Astrocyte (in vitro differentiated cells and primary cell): Measurements from ENCODE around the gene SLC36A2. TPM values are rescaled to one million over a fixed set of nuclear protein-coding genes. Genes with fewer than 3 reads are reported as not detected.
"Not testable (repeated sequence)": the region's sequence is repeated elsewhere in the genome, so short reads cannot be mapped to it uniquely, and the experiment has no call there.

Source experiments
- DNase-seq: peaks from one replicate; pipeline ENCODE4 v3.0.0-alpha.2; 2010; ENCODE audit warnings: low read depth
- FAIRE-seq: peaks from 2 replicates; lab custom pipeline; 2011; peaks lifted over from hg19 to GRCh38; lab: Jason Lieb, UNC
- H2AFZ ChIP-seq: 2 replicates; pipeline ENCODE4 v1.6.0; 2012; ENCODE audit warnings: low read depth, low read length, inconsistent platforms
- H3K27ac ChIP-seq: 2 replicates; pipeline ENCODE4 v1.5.1; 2011; ENCODE audit warnings: low read depth, low read length, inconsistent platforms
- H3K27me3 ChIP-seq: 2 replicates; pipeline ENCODE4 v1.6.0; 2011; ENCODE audit warnings: low read length, inconsistent platforms; ENCODE audit not compliant: insufficient read depth
- H3K36me3 ChIP-seq: 2 replicates; pipeline ENCODE4 v1.5.1; 2011; ENCODE audit warnings: low read length, inconsistent platforms; ENCODE audit not compliant: insufficient read depth
- H3K4me1 ChIP-seq: 2 replicates; pipeline ENCODE4 v1.5.1; 2011; ENCODE audit warnings: low read length, inconsistent platforms; ENCODE audit not compliant: insufficient read depth
- H3K4me2 ChIP-seq: 2 replicates; pipeline ENCODE4 v1.6.0; 2012; ENCODE audit warnings: low read length, inconsistent platforms
- H3K4me3 ChIP-seq: 2 replicates; pipeline ENCODE4 v1.5.1; 2011; ENCODE audit warnings: low read depth, mild to moderate bottlenecking, low read length, inconsistent platforms; ENCODE audit not compliant: insufficient read depth
- H3K79me2 ChIP-seq: 2 replicates; pipeline ENCODE4 v1.6.0; 2012; ENCODE audit warnings: mild to moderate bottlenecking, low read length, inconsistent platforms; ENCODE audit not compliant: insufficient read depth
- H3K9ac ChIP-seq: 2 replicates; pipeline ENCODE4 v1.6.0; 2012; ENCODE audit warnings: mild to moderate bottlenecking, low read length, inconsistent platforms
- H3K9me3 ChIP-seq: 2 replicates; pipeline ENCODE4 v1.5.1; 2012; ENCODE audit warnings: low read depth, mild to moderate bottlenecking, low read length, inconsistent platforms; ENCODE audit not compliant: insufficient read depth
- H4K20me1 ChIP-seq: 2 replicates; pipeline ENCODE4 v1.6.0; 2012; ENCODE audit warnings: low read length, inconsistent platforms; ENCODE audit not compliant: insufficient read depth
- H3K27ac Mint-ChIP-seq: one replicate; pipeline ENCODE4 v1.8.0; 2021; ENCODE audit warnings: mild to moderate bottlenecking, mixed read lengths; ENCODE audit not compliant: unreplicated experiment
- H3K27me3 Mint-ChIP-seq: one replicate; pipeline ENCODE4 v1.8.0; 2021; ENCODE audit warnings: low read depth, mixed read lengths; ENCODE audit not compliant: unreplicated experiment
- H3K36me3 Mint-ChIP-seq: one replicate; pipeline ENCODE4 v1.8.0; 2021; ENCODE audit warnings: low read depth, mixed read lengths; ENCODE audit not compliant: unreplicated experiment
- H3K4me1 Mint-ChIP-seq: one replicate; pipeline ENCODE4 v1.8.0; 2021; ENCODE audit warnings: low read depth, mixed read lengths; ENCODE audit not compliant: unreplicated experiment
- H3K4me3 Mint-ChIP-seq: one replicate; pipeline ENCODE4 v1.8.0; 2021; ENCODE audit warnings: mild to moderate bottlenecking, moderate library complexity, mixed read lengths; ENCODE audit not compliant: unreplicated experiment
- H3K9me3 Mint-ChIP-seq: one replicate; pipeline ENCODE4 v1.8.0; 2021; ENCODE audit warnings: mild to moderate bottlenecking, mixed read lengths; ENCODE audit not compliant: unreplicated experiment
- EZH2 ChIP-seq: IDR thresholded peaks from 2 replicates; pipeline ENCODE4 v1.6.1; 2012; ENCODE audit warnings: mild to moderate bottlenecking, low read length, inconsistent platforms; ENCODE audit not compliant: insufficient read depth
- total RNA-seq: library from RNA; stranded (reverse); gene quantifications from 2 replicates; pipeline ENCODE4 v1.2.1, GENCODE V29; 2021
- TF ChIP-seq, protein P1 (sequence below): IDR thresholded peaks from 2 replicates; pipeline ENCODE4 v1.5.1; 2011; ENCODE audit warnings: low read depth, mild to moderate bottlenecking, inconsistent platforms, low read length, moderate library complexity; ENCODE audit not compliant: insufficient read depth

SLC36A2 gene
- total RNA-seq, 1 donor from 2014 or later = not detected

GRCh38 chr5:151312756-151313324 is 34.5 kb downstream of the SLC36A2 start:
- Histone ChIP-seq H3K79me2 (no peaks in the 10 kb centered on the region), H3K9ac (no peak overlapping the region), H2AFZ (no peak overlapping the region), H3K36me3 (no peaks in the 10 kb centered on the region), H3K4me1 (no peaks in the 10 kb centered on the region), H4K20me1 (no peaks in the 10 kb centered on the region), H3K4me3 (no peak overlapping the region), H3K27ac (no peak overlapping the region), H3K27me3 (no peaks in the 10 kb centered on the region), H3K9me3 (no peaks in the 10 kb centered on the region), H3K4me2 (no peak overlapping the region)
- Mint-ChIP-seq H3K27me3 (peaks cover 9% of the 10 kb centered on the region), H3K27ac (no peak overlapping the region), H3K36me3 (no peaks in the 10 kb centered on the region), H3K4me1 (no peaks in the 10 kb centered on the region), H3K4me3 (no peak overlapping the region), H3K9me3 (peaks cover 19% of the 10 kb centered on the region)
- TF ChIP-seq, protein P1, sequence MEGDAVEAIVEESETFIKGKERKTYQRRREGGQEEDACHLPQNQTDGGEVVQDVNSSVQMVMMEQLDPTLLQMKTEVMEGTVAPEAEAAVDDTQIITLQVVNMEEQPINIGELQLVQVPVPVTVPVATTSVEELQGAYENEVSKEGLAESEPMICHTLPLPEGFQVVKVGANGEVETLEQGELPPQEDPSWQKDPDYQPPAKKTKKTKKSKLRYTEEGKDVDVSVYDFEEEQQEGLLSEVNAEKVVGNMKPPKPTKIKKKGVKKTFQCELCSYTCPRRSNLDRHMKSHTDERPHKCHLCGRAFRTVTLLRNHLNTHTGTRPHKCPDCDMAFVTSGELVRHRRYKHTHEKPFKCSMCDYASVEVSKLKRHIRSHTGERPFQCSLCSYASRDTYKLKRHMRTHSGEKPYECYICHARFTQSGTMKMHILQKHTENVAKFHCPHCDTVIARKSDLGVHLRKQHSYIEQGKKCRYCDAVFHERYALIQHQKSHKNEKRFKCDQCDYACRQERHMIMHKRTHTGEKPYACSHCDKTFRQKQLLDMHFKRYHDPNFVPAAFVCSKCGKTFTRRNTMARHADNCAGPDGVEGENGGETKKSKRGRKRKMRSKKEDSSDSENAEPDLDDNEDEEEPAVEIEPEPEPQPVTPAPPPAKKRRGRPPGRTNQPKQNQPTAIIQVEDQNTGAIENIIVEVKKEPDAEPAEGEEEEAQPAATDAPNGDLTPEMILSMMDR = no peak
- TF ChIP-seq EZH2 = no peak
- no peak for DNase-seq
- no peak for FAIRE-seq

GRCh38 chr5:151310932-151311331 is 36.4 kb downstream of the SLC36A2 start:
- Mint-ChIP-seq H3K4me3 (no peak overlapping the region), H3K27ac (no peak overlapping the region), H3K27me3 (peaks cover 9% of the 10 kb centered on the region), H3K36me3 (no peaks in the 10 kb centered on the region), H3K4me1 (no peaks in the 10 kb centered on the region), H3K9me3 (peaks cover 19% of the 10 kb centered on the region)
- DNase-seq (no peak), FAIRE-seq (no peak)
- H3K36me3 ChIP-seq = no peaks in the 10 kb centered on the region
- no peaks in the 10 kb centered on the region for H4K20me1 ChIP-seq
- no peaks in the 10 kb centered on the region for H3K27me3 ChIP-seq
- TF ChIP-seq, protein P1 = no peak
- TF ChIP-seq EZH2 = no peak
- no peak overlapping the region for H3K4me3 ChIP-seq
- no peak overlapping the region for H3K9ac ChIP-seq
- no peak overlapping the region for H3K4me2 ChIP-seq
- H3K9me3 ChIP-seq = no peaks in the 10 kb centered on the region
- no peak overlapping the region for H2AFZ ChIP-seq
- no peaks in the 10 kb centered on the region for H3K4me1 ChIP-seq
- H3K79me2 ChIP-seq = no peaks in the 10 kb centered on the region
- H3K27ac ChIP-seq = no peak overlapping the region

GRCh38 chr5:151309821-151310220 is 37.5 kb downstream of the SLC36A2 start:
- not testable (repeated sequence) for H2AFZ ChIP-seq, H3K79me2 ChIP-seq, H3K4me1 Mint-ChIP-seq, H3K4me3 Mint-ChIP-seq, H3K4me1 ChIP-seq, H3K9ac ChIP-seq, H3K9me3 ChIP-seq, H3K4me2 ChIP-seq, H3K36me3 ChIP-seq, FAIRE-seq, H3K4me3 ChIP-seq, H3K36me3 Mint-ChIP-seq, H3K27ac Mint-ChIP-seq, H3K27me3 ChIP-seq, H4K20me1 ChIP-seq, DNase-seq, H3K27ac ChIP-seq, H3K27me3 Mint-ChIP-seq
- H3K9me3 Mint-ChIP-seq = peaks cover 19% of the 10 kb centered on the region

GRCh38 chr5:151309266-151309665 is 38.1 kb downstream of the SLC36A2 start:
- H3K4me2 ChIP-seq, H3K27me3 Mint-ChIP-seq, H3K4me1 ChIP-seq, H3K27ac ChIP-seq, FAIRE-seq, H3K9ac ChIP-seq, H3K4me1 Mint-ChIP-seq, H3K36me3 Mint-ChIP-seq, H3K27me3 ChIP-seq, H3K27ac Mint-ChIP-seq, H3K4me3 ChIP-seq, H3K4me3 Mint-ChIP-seq, H3K79me2 ChIP-seq, H3K36me3 ChIP-seq, DNase-seq, H4K20me1 ChIP-seq, H3K9me3 ChIP-seq, H2AFZ ChIP-seq: not testable (repeated sequence)
- H3K9me3 Mint-ChIP-seq = peaks cover 19% of the 10 kb centered on the region
